Heart left ventricle (tissue), 13 donors: ENCODE measurements around the gene SMIM21.

Experiments
- POLR2A ChIP-seq, 2 donors: fragments of 450-650 bp; IDR thresholded peaks; one replicate each; pipeline ENCODE4 v1.6.1; 2017; ENCODE audit warnings: antibody characterized with exemption in 2 of 2, mild to moderate bottlenecking in 2 of 2, moderate library complexity in 2 of 2
- TF ChIP-seq, protein P1 (sequence below), 12 donors: fragments of 200-600 bp; sonication (generic) in 4 of 12; IDR thresholded peaks; one replicate each; pipeline versions ENCODE4 v1.5.0 to v1.8.0; 2018 to 2022; ENCODE audit warnings: antibody characterized with exemption in 12 of 12, mild to moderate bottlenecking in 5 of 12
- donor health status: ischemic (EF 13 %, LVEDD 7.1; RV severe dilation, severe dysfunction).
- donor health status: DM: no; HTN: yes; CAD: no.
- donor health status: DM: no; HTN: no; CAD: no.
- donor health status: ischemic (EF 25% LVEDD 6.9; RV normal size, moderate dysfunction).
- donor health status: ischemic (EF 25% LVEDD 5.7; RV mildly dilated, moderate dysfunction).
- donor health status: ischemic (EF 35%, LVEDD 5.7; RV mildly dilated, moderate dysfunction).
- donor health status: nonischemic (EF 11% LVEDD 7.7; RV severe dilation, severe dysfunction).
- donor health status: DM: yes; HTN: yes; CAD: no.
- donor health status: PGD.
- donor health status: ischemic (EF 29% LVEDD 5.4; RV normal size, mild dysfunction).
- donor health status: nonischemic (EF 23%, LVEDD 6.1; RV moderate dilation, normal function).

DNA sequence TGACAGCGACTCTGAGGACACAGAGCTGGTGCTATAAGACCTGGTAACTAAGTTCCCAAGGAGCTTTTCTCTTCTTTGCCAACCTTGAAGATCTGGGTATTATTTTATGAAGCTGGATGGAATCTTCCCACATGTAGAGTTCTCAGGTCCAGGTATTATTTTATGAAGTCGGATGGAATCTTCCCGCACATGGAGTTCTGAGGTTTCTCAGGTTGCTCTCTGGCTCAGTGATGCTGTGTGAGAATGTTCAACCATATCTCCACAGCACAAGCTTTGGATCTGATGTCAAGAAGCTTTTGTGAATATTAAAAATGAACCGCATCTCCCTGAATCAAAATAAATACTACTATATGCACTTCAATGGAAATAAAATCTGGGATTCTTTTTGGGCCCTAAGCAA lies at the start of gene SMIM21:
- no peak for TF ChIP-seq POLR2A (IDR thresholded peaks at IDR 0.05)
- TF ChIP-seq, protein P1, sequence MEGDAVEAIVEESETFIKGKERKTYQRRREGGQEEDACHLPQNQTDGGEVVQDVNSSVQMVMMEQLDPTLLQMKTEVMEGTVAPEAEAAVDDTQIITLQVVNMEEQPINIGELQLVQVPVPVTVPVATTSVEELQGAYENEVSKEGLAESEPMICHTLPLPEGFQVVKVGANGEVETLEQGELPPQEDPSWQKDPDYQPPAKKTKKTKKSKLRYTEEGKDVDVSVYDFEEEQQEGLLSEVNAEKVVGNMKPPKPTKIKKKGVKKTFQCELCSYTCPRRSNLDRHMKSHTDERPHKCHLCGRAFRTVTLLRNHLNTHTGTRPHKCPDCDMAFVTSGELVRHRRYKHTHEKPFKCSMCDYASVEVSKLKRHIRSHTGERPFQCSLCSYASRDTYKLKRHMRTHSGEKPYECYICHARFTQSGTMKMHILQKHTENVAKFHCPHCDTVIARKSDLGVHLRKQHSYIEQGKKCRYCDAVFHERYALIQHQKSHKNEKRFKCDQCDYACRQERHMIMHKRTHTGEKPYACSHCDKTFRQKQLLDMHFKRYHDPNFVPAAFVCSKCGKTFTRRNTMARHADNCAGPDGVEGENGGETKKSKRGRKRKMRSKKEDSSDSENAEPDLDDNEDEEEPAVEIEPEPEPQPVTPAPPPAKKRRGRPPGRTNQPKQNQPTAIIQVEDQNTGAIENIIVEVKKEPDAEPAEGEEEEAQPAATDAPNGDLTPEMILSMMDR (IDR thresholded peaks at IDR 0.05), result no peak
